Measurements from ENCODE around the gene SH2D4B.

The SH2D4B gene

GRCh38 chr10:80614576-80615416 lies 77.1 kb downstream of the SH2D4B start:
- no peak for TF ChIP-seq CTCF (IDR thresholded peaks at IDR 0.05; ENCODE audit: control insufficient read depth, extremely low read depth, insufficient read depth)
- H3K4me3 ChIP-seq (ENCODE audit: low read depth, low read length) = no peak overlapping the region
- no peak for DNase-seq (ENCODE audit: low read depth)

GRCh38 chr10:80617807-80618206 lies 80.1 kb downstream of the SH2D4B start:
- no peak overlapping the region for H3K4me3 ChIP-seq (ENCODE audit: low read depth, low read length)
- no peak for TF ChIP-seq CTCF (IDR thresholded peaks at IDR 0.05; ENCODE audit: control insufficient read depth, extremely low read depth, insufficient read depth)
- DNase-seq (ENCODE audit: low read depth) = no peak

GRCh38 chr10:80619036-80619435 lies 81.3 kb downstream of the SH2D4B start:
- H3K4me3 ChIP-seq (ENCODE audit: low read depth, low read length) = no peak overlapping the region
- TF ChIP-seq CTCF (IDR thresholded peaks at IDR 0.05; ENCODE audit: control insufficient read depth, extremely low read depth, insufficient read depth) = no peak
- no peak for DNase-seq (ENCODE audit: low read depth)

- TF ChIP-seq CTCF (IDR thresholded peaks at IDR 0.05; ENCODE audit: control insufficient read depth, extremely low read depth, insufficient read depth) = no peak
- DNase-seq (ENCODE audit: low read depth) = no peak
- H3K4me3 ChIP-seq (ENCODE audit: low read depth, low read length) = no peak overlapping the region
Observed at GRCh38 chr10:80622153-80622552, 84.5 kb downstream of the SH2D4B start.

- DNase-seq (ENCODE audit: low read depth) = no peak
- no peak overlapping the region for H3K4me3 ChIP-seq (ENCODE audit: low read depth, low read length)
- no peak for TF ChIP-seq CTCF (IDR thresholded peaks at IDR 0.05; ENCODE audit: control insufficient read depth, extremely low read depth, insufficient read depth)
Observed at GRCh38 chr10:80630324-80630723, 92.6 kb downstream of the SH2D4B start.

GRCh38 chr10:80632742-80633141 lies 95.0 kb downstream of the SH2D4B start:
- TF ChIP-seq CTCF (IDR thresholded peaks at IDR 0.05; ENCODE audit: control insufficient read depth, extremely low read depth, insufficient read depth) = no peak
- no peak for DNase-seq (ENCODE audit: low read depth)
- H3K4me3 ChIP-seq (ENCODE audit: low read depth, low read length) = no peak overlapping the region

GRCh38 chr10:80633383-80633860 lies 95.7 kb downstream of the SH2D4B start:
- no peak for DNase-seq (ENCODE audit: low read depth)
- TF ChIP-seq CTCF (IDR thresholded peaks at IDR 0.05; ENCODE audit: control insufficient read depth, extremely low read depth, insufficient read depth) = no peak
- no peak overlapping the region for H3K4me3 ChIP-seq (ENCODE audit: low read depth, low read length)

Measured in LNCaP clone FGC (cell line).